Ectodermal cell (in vitro differentiated cells): ENCODE data around the gene ARID2.

Source experiments
- H3K27ac ChIP-seq: 2 replicates; pipeline ENCODE4 v1.7.0; 2013; ENCODE audit warnings: mild to moderate bottlenecking, low read depth, low read length; ENCODE audit not compliant: insufficient read depth, poor library complexity, severe bottlenecking
- H3K27me3 ChIP-seq: 2 replicates; pipeline ENCODE4 v1.7.0; 2013; ENCODE audit warnings: mild to moderate bottlenecking, low read length; ENCODE audit not compliant: insufficient read depth, control insufficient read depth, poor library complexity, severe bottlenecking
- H3K36me3 ChIP-seq: one replicate; pipeline ENCODE4 v1.7.0; 2013; ENCODE audit warnings: low read length; ENCODE audit not compliant: control insufficient read depth, insufficient read depth
- H3K4me1 ChIP-seq: one replicate; pipeline ENCODE4 v1.7.0; 2013; ENCODE audit warnings: low read length; ENCODE audit not compliant: control insufficient read depth, insufficient read depth
- H3K4me3 ChIP-seq: 2 replicates; pipeline ENCODE4 v1.7.0; 2013; ENCODE audit warnings: low read depth, low read length, control low read depth; ENCODE audit not compliant: insufficient read depth
- H3K9me3 ChIP-seq: 2 replicates; pipeline ENCODE4 v1.7.0; 2013; ENCODE audit warnings: mild to moderate bottlenecking, low read length, moderate library complexity; ENCODE audit not compliant: control insufficient read depth
- WGBS, 2 experiments: methylation state at CpG; one replicate each; pipeline ENCODE4 v1.1.7; 2013; ENCODE audit warnings: missing lambda C conversion rate in 2 of 2; 5-methylcytosine and 5-hydroxymethylcytosine counted together

Gene ARID2

GRCh38 chr12:45789025-45789424 lies 59.5 kb downstream of the ARID2 start:
- Histone ChIP-seq H3K27ac (no peak overlapping the region), H3K9me3 (no peaks in the 10 kb centered on the region), H3K4me1 (no peaks in the 10 kb centered on the region), H3K27me3 (no peaks in the 10 kb centered on the region), H3K36me3 (no peaks in the 10 kb centered on the region), H3K4me3 (no peak overlapping the region)

DNA sequence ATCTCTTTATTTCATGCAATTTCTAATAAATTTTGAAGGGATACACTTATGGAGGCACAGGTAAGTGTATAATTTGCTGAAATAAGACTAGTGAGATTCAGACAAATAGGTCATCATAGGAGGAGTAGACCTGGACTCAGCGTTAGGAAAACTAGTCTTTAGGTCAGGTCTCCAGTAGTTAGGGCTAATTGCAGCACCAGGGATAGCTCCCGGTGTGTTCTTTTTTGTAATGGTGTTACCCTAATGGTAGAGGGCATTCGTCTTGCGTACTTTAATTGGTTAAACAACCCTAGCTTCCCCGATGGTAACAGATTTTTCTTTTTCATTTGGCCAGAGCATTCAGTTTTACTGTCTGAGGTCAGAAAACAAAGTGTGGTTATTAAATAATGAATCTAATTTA lies 64.9 kb downstream of the ARID2 start:
- no peaks in the 10 kb centered on the region for H3K9me3 ChIP-seq
- H3K36me3 ChIP-seq: no peaks in the 10 kb centered on the region
- no peaks in the 10 kb centered on the region for H3K4me1 ChIP-seq
- H3K27ac ChIP-seq: no peak overlapping the region
- no peaks in the 10 kb centered on the region for H3K27me3 ChIP-seq
- no peak overlapping the region for H3K4me3 ChIP-seq
- WGBS, 2 experiments: 92 to 95% methylated on average over 5 of the region's 5 CpGs

DNA sequence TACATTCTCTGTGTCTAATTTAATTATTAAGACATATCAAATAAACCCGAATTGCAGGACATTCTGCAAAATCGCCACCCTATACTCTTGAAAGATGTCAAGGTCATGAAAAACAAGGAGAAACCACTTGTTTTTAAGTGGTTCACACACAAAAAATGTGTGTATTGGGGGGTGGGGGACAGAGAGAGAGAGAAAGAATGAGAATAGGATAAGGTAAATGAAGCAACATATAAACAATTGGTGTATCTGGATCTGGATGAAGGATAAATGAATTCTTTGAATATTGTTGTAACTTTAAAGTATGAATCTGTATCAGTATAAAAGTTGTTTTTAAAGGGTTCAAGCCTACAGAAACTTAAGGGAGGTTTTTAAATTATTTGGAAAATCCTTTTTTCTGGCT lies 72.1 kb downstream of the ARID2 start:
- WGBS, 2 experiments: 93 to 100% methylated on average over 2 of the region's 2 CpGs
- H3K4me3 ChIP-seq: no peak overlapping the region
- no peaks in the 10 kb centered on the region for H3K4me1 ChIP-seq
- H3K36me3 ChIP-seq: no peaks in the 10 kb centered on the region
- no peaks in the 10 kb centered on the region for H3K9me3 ChIP-seq
- no peak overlapping the region for H3K27ac ChIP-seq
- no peaks in the 10 kb centered on the region for H3K27me3 ChIP-seq

GRCh38 chr12:45803111-45803510 lies 73.6 kb downstream of the ARID2 start:
- no peaks in the 10 kb centered on the region for H3K27me3 ChIP-seq
- H3K9me3 ChIP-seq: no peaks in the 10 kb centered on the region
- no peaks in the 10 kb centered on the region for H3K4me1 ChIP-seq
- no peak overlapping the region for H3K4me3 ChIP-seq
- H3K36me3 ChIP-seq: no peaks in the 10 kb centered on the region
- no peak overlapping the region for H3K27ac ChIP-seq

- Histone ChIP-seq H3K27ac (no peak overlapping the region), H3K27me3 (no peaks in the 10 kb centered on the region), H3K4me1 (no peaks in the 10 kb centered on the region), H3K4me3 (no peak overlapping the region), H3K9me3 (no peaks in the 10 kb centered on the region), H3K36me3 (peaks cover 1% of the 10 kb centered on the region)
- WGBS, 2 experiments: 71 to 92% methylated on average over 1 of the region's 1 CpG
Observed at GRCh38 chr12:45816652-45817051, 87.1 kb downstream of the ARID2 start.

- Histone ChIP-seq H3K27me3 (no peaks in the 10 kb centered on the region), H3K27ac (no peak overlapping the region), H3K9me3 (no peaks in the 10 kb centered on the region), H3K36me3 (peaks cover 16% of the 10 kb centered on the region), H3K4me3 (no peak overlapping the region), H3K4me1 (no peaks in the 10 kb centered on the region)
- WGBS, 2 experiments: 95 to 100% methylated on average over 2 of the region's 3 CpGs
Observed at GRCh38 chr12:45827974-45828373, 98.5 kb downstream of the ARID2 start.

DNA sequence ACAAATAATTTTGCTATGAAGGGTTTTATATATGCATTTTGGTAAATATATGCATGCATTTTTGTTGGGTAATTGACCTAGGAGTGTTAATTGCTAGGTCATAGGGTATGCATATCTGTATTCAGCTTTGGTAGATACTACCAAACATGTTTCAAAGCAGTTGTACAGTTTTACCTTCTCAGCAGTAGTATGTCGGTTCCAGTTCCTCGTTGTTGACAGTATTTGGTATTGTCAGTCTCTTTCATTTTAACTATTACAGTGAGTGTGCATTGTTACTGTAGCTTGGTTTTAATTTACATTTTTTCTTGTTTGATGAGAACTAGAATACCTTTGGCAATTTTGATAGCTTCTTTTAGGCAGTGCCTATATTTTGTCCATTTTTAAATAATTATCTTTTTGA lies 98.9 kb downstream of the ARID2 start:
- Histone ChIP-seq H3K27me3 (no peaks in the 10 kb centered on the region), H3K36me3 (peaks cover 12% of the 10 kb centered on the region), H3K9me3 (no peaks in the 10 kb centered on the region), H3K4me3 (no peak overlapping the region), H3K27ac (no peak overlapping the region), H3K4me1 (no peaks in the 10 kb centered on the region)
- WGBS, 2 experiments: 92 to 98% methylated on average over 2 of the region's 2 CpGs

- 100% methylated on average over 2 of the region's 2 CpGs; no CpG with 5 or more reads in 1 of the 2 experiments for WGBS, 2 experiments
- H3K4me1 ChIP-seq: no peaks in the 10 kb centered on the region
- H3K27me3 ChIP-seq: no peaks in the 10 kb centered on the region
- H3K9me3 ChIP-seq: no peaks in the 10 kb centered on the region
- peaks cover 9% of the 10 kb centered on the region for H3K36me3 ChIP-seq
- H3K4me3 ChIP-seq: no peak overlapping the region
- no peak overlapping the region for H3K27ac ChIP-seq
Observed at GRCh38 chr12:45831590-45831989, 102.1 kb downstream of the ARID2 start.

DNA sequence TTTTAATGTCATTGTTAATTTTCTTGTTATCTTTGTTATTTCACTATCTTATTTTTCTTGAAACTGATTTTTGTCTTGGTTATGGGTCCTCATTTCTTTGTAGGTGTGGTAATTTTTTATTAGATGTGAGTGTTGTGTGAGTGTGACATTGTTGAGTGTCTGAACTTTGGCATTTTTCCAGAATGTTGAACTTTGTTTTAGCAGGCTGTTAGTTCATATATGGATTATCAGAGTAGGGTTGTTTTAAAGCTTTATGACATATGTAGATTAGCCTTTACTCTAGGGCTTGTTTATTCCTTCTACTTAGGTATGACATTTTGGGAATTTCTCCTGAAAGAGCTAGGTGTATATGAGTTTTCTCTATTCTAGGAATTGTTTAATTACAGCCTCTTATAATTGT lies 103.9 kb downstream of the ARID2 start:
- Histone ChIP-seq H3K4me3 (no peak overlapping the region), H3K4me1 (no peaks in the 10 kb centered on the region), H3K27ac (no peak overlapping the region), H3K9me3 (no peaks in the 10 kb centered on the region), H3K36me3 (peaks cover 19% of the 10 kb centered on the region), H3K27me3 (no peaks in the 10 kb centered on the region)

GRCh38 chr12:45834809-45835208 lies 105.3 kb downstream of the ARID2 start:
- WGBS, 2 experiments: no CpG with 5 or more reads among the region's 1 CpG
- no peak overlapping the region for H3K27ac ChIP-seq
- peaks cover 25% of the 10 kb centered on the region for H3K36me3 ChIP-seq
- no peaks in the 10 kb centered on the region for H3K4me1 ChIP-seq
- no peak overlapping the region for H3K4me3 ChIP-seq
- no peaks in the 10 kb centered on the region for H3K9me3 ChIP-seq
- no peaks in the 10 kb centered on the region for H3K27me3 ChIP-seq

DNA sequence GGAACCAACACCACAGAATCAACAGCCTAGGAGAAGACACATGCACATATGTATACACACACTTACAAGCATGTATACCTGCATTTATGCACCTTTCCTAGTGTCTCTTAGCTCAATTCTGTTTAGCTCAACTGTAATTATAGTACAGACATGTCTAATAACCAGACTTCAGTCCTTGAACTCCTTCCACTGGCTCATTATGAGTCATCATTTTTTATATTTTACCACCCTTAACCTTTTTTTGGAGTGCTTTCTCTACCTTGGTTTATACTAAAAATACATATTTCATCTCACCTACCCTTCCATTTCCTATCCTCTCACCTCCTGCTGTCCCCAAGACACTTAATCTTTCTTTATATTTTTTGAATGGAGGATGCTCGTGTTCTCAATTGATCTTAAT lies 110.4 kb downstream of the ARID2 start:
- no peak overlapping the region for H3K4me3 ChIP-seq
- no peaks in the 10 kb centered on the region for H3K9me3 ChIP-seq
- peaks cover 26% of the 10 kb centered on the region for H3K36me3 ChIP-seq
- WGBS, 2 experiments: 93 to 100% methylated on average over 1 of the region's 1 CpG
- H3K27me3 ChIP-seq: no peaks in the 10 kb centered on the region
- H3K27ac ChIP-seq: no peak overlapping the region
- H3K4me1 ChIP-seq: no peaks in the 10 kb centered on the region
